Suppressor macrophage treated with lipopolysaccharide for 1 hour (primary cell): ENCODE measurements around the gene GTF2H1.
"Not testable (repeated sequence)": the region's sequence is repeated elsewhere in the genome, so short reads cannot be mapped to it uniquely, and the experiment has no call there.

Experiments
- DNase-seq, 3 donors: peaks; one replicate each; pipeline ENCODE4 v3.0.0-alpha.2; 2020 to 2022

GTF2H1 gene

DNA sequence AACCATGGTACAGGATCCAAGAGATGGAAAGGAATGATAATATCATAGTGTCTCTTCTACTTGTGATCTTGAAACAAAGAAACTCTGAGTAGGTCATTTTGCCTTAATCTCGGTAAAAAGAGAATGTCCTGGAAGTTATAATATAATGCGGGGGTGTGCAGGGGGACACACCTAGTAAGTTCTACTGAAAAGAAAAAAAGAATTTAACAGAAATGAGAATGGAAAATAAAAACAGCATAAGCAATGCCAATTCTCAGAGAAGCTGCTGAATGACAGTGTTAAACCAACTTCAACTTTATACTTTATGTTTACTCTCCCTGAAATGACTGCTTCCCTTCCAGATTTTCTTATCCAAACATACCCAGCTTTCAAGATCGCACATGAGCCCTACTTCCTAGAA, 2.5 kb upstream of the GTF2H1 start:
- no peak for DNase-seq

DNA sequence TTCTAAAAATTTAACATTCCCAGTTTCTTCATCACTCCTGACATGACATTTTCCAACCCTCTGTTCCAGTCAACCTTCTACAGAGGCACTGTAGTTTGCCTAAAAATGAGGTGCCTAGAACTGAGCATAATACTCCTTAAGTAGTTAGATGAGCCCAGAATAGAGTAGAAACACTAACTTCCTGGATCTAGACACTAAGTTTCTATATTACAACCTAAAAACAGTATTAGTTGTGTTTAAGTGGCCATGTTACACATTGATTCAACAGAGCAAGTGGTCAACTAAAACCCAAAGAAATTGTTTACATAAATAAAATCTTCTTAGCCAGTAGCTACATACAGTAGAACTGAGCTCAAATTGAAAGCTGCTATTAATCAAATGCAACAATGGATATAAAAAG, 1.8 kb upstream of the GTF2H1 start:
- DNase-seq = peak in 1 of 3 donors; percentile 33

DNA sequence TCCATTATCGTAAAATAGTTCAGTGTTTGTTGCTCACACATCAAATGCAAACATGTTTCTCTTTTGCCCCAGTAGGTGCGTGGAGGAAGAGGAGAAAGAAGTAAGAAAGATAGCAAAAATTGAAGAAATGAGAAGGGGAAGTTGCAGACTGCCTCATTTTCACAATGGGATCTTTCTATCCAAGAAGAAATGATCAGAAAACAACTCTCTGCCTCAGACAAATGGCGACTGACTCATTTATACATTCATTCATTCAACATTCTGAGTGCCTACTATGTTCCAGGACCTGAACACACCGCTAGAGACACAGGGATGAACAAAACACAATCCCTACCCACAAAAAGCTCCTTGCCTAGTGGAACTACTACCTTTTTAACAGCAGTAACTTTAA, 794 bp upstream of the GTF2H1 start:
- peak; percentile 39 to 67 (median 61) for DNase-seq

DNA sequence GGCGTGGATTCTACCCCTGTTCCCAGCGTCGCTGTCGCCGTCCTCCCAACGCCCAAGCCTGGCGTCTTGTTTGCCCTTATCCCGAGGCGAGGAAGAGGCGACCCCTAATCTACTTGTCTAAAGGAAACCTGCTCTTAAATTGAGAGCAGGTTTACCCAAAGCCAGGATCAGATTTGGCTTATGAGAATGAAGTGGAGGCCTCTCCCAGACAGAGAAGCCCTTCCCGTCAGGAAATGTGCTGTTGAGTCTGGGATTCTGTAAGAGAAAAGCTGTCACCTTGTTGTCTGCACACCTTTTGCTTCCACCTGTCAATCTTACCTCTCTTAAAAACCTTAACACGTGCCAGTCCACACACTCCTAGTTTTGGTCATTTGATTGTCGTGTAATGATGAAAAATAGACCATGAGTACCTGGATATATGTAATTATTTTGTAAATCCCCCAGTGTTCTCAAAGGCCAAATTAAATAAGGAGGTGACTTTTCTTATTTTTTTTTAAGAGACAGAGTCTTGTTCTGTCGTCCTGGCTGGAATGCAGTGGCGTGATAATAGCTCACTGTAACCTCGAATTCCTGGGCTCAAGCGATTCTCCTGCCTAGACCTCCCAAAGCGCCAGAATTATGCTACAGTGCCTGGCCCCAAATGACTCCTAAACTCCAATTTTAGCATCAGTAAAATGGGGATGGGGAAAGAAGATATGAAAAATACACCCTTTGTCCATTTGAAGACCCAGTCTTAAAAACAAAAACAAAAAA, 627 bp downstream of the GTF2H1 start:
- DNase-seq = no peak

DNA sequence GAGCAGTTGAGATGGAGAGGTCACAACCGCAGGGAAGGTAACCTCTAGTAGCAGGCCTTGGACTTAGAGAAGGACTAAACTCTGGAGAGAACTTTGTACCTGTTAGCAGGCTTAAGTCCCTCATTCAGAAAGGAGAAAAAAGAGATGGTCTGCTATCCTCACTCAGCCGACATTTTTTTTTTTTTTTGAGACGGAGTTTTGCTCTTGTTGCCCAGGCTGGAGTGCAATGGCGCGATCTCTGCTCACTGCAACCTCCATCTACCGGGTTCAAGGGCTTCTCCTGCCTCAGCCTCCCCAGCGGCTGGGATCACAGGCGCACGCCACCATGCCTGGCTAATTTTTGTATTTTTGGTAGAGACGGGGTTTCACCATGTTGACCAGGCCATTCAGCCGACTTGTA, 1.5 kb downstream of the GTF2H1 start:
- not testable (repeated sequence) for DNase-seq

DNA sequence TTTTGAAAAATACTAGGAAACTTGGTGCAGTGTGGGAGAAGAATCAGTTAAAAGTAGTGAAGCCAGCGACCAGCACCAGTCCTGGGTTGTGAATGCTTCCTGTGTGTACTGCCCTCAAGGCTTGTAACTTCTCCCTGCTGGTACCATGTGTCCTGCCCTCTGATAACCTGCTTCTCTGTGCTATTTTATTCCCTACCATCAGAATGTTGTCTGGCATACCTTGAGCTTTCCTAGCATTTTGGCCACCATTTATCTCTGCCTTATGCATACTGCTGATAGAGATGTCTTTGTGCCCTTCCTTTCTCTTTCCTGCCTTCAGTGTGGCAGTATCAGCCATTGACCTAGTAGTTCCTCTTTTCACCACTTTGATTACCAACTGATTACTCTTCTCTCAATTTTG, 2.0 kb downstream of the GTF2H1 start:
- DNase-seq = peak in 2 of 3 donors; percentile 21 to 30

DNA sequence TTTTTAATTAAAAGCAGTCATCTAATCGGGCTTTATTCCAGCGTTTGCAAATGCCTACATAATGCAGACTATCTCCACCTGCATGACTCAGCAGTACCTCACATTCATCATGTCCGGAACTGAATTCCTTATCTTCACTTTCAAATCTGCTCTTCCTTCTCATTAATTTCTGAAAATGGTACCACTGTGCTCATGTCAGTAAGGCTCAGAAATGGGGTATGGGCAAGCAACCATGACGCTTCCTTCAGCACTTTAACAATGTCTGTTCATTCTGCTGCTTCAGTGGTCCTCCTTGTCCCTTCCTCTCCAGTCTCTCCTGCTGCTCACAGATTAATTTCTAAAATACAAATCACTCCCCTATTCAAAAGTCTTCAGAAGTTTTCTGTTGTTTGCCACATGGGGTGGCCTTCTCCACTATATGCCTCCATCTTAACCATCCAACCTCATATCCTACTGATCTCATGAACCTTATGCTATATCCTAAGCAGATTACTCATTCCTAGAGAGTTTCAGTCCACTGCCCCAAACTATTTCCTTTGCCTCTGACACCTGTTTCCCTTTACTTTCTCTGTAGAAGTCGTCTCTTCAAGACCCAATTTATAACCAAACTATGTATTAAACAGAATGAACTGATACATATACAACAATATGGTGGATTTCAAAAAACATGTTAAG, 7.0 kb downstream of the GTF2H1 start:
- DNase-seq = no peak

DNA sequence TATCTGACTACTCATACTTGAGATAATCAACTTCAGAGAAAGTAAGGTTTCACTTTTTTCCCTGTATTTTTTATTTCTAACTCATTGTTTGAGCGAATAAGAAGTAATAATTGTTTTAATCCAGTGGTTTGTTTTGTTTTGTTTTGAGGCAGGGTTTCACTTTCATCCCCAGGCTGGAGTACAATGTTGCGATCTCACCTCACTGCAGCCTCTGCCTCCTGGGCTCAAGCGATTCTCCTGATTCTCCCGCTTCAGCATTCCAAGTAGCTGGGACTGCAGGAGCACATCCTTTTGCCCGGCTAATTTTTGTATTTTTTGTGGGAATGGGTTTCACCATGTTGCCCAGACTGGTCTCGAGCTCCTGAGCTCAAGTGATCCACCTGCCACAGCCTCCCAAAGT, 8.6 kb downstream of the GTF2H1 start:
- no peak for DNase-seq

DNA sequence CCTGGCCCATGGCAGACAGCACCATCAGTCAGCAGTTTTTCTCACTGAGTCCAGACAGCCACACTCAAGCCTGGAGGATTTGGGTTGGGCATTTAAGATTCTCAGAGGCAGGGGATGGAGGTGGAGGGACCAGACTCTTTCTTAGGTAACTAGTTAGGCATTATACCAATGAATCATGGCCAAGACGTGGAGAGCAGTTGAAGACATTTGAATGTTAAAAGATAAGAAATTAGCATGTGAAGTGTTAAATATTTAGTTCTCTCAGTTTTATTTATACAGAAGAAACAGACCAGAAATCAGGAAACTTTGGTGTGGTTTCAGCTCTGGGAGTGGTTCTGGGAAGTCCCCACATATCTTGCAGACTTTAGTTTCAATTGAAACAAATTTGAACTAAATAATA, 9.9 kb downstream of the GTF2H1 start:
- no peak for DNase-seq

DNA sequence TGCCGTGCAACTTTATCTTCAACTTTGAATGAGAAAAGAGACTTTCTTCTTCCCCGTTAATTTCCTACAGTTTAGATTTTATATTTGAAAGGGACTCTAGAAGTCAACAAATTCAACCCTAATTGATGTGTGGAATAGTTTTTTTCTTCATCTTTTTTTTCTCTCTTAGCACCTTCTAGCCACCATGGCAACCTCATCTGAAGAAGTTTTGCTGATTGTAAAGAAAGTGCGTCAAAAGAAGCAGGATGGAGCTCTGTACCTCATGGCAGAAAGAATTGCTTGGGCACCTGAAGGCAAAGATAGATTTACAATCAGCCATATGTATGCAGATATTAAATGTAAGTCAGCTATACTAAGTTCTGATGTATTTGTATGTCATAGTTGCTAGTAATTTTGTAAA, 10.5 kb downstream of the GTF2H1 start:
- no peak for DNase-seq

DNA sequence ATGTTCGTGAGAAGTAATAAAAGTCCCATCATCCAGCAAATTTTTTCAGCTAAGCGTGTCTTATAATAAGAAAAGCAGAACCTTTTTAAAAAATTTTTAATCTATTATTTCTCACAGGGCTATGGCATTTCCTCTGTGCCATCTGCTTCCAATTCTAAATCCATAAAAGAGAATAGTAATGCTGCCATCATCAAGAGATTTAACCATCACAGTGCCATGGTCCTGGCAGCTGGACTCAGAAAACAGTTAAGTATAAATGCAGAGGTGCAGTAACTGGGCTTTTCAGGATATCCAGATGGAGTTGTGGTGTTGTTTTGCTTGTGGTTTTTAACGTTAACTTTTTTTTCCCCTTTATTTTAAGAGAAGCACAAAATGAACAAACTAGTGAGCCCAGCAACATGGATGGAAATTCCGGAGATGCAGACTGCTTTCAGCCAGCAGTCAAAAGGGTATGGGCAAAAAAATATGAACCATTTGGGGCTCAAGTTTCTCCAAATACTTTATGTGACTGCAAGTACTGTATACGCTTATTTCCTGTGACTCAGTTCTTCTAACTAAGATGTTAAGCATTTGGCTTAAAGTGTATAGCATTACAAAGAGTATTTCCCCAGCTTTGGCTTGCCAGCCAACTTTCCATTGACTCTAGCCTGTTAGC, 25.2 kb downstream of the GTF2H1 start:
- no peak for DNase-seq

DNA sequence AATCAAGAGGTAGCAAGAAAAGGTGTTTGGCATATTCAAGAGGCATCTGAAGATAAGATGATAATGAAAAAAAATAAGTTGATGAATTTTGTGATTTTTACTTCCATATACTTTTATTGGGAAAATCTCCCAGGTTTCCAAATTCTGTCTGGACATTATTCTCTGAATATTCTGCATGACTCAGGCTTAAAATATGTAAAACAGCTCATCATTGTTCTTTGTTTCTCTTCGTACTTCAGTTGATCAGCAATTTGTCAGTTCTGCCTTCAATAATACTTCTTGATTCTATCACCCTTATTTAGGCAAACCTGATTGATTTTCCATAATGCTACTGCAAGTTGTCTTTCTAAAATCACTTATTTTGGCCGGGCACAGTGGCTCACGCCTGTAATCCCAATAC, 30.2 kb downstream of the GTF2H1 start:
- DNase-seq = no peak

DNA sequence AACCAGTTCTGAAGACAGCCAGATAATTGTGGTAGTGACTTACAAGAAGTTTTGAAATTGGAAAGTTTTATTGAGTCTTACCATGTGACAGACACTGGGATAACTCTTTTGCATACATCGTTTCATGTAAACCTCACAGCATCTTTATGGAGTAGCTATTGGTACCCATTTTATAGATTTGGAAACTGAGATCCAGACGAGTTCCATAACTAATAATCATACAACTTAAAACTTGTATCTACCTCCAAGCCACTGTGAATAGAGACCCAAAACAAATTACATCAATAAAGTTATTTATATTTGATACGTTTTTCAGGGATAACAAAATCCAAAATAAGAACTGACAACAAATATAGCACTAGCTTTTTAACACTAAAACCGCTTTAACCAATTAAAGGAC, 36.3 kb downstream of the GTF2H1 start:
- no peak for DNase-seq

DNA sequence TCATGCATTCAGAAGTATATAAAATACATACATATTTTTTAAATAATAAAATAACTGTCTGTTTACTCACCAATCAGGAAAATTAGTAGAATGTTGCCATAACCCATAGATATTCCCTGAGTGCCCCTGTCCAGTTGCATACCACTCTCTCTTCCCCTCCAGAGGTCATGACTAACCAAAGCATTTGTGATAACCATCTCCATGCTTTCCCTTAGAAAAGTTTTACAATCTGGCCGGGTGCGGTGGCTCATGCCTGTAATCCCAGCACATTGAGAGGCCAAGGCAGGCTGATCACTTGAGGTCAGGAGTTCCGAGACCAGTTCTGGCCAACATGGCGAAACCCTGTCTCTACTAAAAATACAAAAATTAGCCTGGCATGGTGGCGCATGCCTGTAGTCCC, 38.8 kb downstream of the GTF2H1 start:
- DNase-seq = no peak

DNA sequence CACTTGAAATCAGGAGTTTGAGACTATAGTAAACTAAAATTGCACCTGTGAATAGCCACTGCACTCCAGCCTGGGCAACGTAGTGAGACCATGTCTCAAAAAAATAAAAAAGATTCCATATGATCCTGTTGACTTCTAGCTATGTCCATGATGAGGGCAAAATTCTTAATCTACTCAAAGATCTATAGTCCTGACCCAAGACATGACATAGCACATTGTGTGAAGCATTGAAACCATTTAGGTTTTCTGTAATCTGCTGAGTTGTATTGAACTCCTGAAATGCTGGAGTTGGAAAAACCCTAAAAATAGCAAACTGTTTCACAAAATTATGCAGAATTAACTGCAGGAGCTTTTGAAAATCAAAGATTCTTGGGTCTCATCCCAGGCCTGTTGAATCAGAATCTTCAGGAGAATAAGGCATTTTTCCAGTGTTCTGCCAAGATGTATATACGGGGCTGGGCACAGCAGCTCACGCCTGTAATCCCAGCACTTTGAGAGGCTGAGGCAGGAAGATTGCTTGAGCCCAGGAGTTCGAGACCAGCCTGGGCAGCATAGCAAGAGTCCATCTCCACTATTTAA, 42.2 kb downstream of the GTF2H1 start:
- DNase-seq = no peak

DNA sequence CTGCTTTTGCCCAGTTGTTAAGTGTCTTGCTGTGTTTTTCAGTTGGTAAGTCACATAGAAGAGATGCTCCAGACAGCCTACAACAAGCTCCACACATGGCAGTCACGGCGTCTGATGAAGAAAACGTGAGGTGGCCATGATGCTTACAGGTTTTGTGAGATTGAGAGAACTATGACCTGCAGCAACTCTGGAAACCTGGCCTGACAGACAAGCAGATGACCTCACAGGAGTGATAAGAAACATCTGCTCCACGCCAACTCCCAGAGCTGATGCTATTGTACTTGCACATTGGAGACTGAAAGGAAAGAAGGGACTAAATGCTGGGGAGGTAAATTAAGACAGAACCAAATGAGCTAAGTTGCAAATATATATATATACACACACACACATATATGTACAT, 43.4 kb downstream of the GTF2H1 start:
- no peak for DNase-seq

DNA sequence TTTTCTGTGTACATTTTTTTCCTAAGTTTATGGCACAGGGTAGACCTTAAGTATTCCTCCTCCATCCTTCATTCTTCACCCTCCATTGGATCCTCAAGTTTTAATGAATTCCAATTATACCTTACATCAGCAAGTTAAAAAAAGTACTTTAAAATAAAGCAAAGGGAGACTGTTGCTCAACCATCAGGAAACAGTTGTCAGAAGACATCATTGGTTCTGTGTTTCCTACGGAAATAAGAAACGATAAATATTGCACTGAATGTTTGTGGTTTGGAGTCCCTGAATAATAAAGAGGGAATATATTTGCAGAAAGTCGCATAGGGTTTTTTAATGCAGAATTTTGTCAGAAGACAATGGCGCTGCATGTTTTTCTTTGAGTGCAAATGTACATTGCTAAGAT, 43.9 kb downstream of the GTF2H1 start:
- DNase-seq = no peak

DNA sequence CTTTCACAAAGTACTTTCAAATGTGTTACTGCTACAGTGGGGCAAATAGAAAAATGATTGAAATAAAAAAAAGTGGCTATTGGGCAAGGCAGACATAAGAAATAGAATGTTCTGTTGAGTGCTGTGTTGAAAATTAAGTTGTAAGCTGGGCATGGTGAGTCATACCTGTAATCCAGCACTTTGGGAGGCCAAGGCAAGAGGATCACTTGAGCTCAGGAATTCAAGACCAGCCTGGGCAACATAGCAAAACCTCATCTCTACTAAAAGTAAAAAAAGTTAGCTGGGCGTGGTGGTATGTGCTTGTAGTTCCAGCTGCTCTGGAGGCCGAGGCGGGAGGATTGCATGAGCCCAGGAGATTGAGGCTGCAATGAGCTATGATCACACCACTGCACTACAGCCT, 45.1 kb downstream of the GTF2H1 start:
- no peak for DNase-seq

DNA sequence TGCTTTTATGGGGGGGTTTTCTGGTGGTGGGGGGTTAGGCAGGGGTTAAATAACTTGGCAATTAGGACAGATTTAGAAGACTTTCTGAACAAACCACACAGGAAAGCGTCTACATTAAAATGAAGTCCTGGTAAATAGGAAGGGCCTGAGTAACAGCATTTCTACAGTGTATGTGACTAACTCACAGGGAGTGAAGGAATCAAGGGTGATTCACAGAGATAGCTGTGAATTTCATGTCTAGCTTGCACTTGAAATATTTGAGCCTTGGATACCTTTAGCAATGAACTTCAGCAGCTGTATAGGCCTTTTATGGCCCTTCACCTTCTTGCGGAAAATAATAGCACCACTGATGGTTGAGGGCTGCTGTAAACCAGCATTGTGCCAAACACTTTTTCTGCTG, 45.9 kb downstream of the GTF2H1 start:
- DNase-seq = no peak

DNA sequence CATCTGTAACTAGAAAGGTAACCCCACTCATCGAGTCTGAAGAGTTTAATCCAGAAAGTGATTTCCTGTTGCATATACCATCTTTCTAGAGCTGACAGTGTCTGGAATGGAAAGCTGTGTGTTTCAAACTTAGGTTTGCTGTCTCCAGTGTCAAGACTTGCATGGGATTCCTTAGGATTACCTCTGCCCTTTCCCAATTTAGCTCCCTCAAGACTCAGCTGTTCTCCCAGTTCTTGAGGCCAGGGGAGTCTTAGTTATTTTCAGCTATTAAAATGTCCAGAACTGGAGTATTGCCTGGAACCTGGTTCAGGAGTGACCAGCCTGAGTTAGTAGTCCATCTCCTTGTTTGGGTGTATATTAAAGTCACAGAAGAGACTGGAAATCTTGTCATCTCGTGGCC, 47.0 kb downstream of the GTF2H1 start:
- no peak for DNase-seq

DNA sequence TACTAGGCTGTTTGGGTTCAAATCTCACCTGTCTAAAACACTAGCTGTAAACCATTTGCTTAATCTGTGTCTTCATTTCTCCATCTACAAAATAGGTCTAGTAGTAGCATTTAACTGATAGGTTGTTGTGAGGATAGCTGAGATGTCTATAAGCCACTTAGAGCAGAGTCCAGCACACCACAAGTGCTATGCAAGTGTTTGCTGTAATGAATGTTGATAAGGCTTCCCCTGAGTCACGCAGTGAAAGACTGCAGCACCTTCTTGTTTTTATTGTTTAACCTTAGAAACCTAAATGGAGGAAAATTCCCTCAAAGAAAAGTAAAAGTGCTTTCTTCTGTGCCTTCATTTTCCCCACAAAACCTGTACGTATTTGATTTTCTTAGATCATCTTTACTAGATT, 48.9 kb downstream of the GTF2H1 start:
- DNase-seq = no peak

DNA sequence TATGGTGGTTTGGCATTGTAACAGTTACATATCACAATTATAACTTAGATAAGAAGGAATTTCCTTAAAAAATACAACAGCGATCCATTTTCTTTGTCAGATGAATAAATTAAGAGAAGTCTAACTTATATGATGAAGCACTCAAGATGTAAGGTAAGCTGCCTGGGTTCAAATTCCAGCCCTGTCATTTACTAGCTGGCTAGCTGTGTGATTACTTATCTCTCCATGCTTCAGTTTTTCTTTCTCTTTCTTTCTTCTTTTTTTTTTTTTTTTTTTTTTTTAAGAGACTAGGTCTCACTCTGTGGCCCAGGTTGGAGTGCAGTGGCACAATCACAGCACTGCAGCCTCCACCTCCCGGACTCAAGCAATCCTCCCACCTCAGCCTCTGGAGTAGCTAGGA, 49.8 kb downstream of the GTF2H1 start:
- DNase-seq = no peak

DNA sequence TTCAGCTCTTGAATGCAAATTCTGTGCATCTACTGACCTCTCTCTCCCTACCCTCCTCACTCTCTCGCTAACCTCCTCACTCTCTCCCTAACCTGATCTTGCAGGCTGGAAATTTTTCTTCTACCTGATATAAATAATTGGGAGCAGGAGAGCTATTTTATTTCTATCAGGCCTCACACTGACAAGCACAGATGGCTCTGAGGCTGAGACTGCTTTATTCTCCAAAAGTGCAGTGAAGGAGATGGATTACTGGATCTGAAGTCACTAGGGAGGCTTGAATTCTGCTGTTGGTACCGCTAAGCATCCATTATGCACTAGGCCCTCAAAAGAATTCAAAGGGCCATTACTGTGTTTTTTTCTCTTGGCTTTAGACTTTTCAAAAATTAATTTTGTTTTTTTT, 52.6 kb downstream of the GTF2H1 start:
- no peak for DNase-seq

DNA sequence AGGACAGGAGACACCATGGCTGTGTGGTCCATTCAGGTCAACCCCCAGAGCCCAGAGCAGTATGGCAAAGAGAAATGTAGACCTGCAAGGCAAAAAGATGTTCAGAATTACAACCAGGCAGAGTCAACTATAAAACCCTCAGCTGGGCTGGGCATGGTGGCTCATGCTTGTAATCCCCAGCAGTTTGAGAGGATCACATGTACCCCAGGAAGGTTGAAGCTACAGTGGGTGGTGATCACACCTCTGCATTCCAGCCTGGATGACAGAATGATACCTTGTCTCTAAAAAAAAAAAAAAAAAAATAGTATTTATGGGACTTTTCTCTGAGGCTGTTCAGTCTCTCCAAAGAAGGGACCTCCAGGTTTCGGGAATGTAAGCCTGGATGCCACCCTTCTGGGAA, 53.6 kb downstream of the GTF2H1 start:
- DNase-seq = no peak
